Measurements from ENCODE around the gene PFDN1. TPM values are rescaled to one million over a fixed set of nuclear protein-coding genes. Genes with fewer than 3 reads are reported as not detected.

PFDN1 gene
- total RNA-seq, 1 experiment from 2014 or later: 61.2 TPM

DNA sequence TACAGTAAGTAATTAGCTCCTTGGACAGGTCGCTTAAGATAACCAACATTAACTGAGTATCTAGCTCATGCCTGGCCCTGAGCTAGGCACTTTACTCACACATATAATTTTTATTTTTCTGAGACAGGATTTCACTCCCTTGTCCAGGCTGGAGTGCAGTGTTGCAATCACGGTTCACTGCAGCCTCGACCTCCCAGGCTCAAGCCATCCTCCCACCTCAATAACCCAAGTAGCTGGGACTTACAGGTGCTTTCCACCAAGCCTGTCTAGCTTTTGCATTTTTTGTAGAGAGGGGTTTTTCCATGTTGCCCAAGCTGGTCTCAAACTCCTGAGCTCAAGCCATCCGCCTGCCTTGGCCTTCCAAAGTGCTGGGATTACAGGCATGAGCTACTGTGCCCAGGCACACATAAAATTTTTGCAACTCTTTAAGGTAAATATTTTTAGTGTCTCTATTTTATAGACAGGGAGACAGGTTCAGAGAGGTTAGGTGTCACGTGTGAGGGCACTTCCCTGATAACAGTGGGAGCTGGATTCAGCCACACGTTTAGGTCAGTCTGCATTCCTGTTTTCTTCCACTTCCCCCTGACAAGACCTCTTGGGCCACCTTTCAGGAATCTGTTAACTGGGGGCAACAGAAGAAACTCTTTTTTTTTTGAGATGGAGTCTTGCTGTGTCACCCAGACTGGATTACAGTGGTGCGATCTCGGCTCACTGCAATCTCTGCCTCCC lies 25.3 kb upstream of the PFDN1 start:
- no peak for DNase-seq (ENCODE audit: low spot score)

DNA sequence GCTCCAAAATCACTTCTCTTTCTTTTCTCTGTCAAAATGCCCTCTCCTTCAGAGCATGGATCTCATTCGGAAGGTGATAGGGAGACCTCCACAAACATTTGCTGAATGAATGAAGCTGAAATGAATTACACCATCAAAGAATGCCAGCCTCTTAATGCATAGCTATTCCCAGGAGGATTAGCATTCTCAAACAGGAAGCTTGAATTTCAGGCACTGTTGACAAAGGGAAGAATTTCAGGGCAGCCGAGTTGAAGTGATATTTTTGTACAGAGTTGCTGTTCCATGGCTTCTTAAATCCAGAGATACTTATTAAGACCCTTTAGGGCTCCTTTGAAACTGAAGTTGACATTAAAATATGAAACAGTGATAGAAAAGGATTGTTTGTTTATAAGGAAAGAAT lies 24.7 kb upstream of the PFDN1 start:
- no peak for DNase-seq (ENCODE audit: low spot score)

DNA sequence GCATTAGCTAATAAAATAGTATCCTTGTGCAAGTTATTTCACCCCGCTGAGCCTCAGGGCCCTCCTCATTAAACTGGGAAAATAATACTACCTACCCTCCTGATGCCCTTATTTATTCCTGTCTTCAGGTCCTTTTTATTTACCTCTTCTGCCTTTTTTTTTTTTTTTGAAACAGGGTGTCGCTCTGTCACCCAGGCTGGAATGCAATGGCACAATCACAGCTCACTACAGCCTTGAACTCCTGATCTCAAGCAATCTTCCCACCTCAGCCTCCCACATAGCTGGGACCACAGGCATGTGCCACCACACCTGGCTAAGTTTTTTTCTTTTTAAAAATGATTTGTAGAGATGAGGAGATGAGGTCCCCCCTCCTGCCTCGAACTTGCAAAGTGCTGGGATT lies 22.6 kb upstream of the PFDN1 start:
- no peak for DNase-seq (ENCODE audit: low spot score)

DNA sequence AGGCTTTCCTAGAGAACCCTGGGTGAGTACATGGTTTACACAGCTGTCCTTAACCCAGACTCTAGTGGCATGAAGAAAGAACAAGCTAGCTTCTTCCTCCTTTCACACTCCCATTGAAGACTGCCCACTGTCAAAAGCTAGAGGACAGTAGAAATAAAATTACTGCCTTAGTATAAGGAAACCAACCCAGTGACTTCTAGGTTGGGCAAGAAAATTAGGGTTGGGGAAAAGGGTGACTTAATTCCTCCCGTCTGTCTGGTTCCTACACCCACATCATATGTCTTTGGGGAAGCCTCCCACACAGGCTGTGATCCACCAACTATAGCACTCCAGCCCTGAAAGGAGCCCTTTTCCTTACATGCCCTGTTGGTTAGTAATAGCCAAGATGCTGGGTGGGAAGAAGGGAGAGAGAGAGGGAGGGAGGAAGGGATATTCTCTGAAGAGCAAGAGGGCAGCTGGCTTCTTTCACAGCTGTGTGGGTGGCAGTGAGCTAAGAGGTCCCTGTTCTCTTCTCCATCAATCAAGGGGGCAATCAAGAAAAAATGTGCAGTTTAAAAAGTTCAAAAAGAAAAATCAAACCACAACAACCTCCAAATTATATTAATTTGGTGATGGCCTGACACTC lies 21.8 kb upstream of the PFDN1 start:
- DNase-seq (ENCODE audit: low spot score): no peak

DNA sequence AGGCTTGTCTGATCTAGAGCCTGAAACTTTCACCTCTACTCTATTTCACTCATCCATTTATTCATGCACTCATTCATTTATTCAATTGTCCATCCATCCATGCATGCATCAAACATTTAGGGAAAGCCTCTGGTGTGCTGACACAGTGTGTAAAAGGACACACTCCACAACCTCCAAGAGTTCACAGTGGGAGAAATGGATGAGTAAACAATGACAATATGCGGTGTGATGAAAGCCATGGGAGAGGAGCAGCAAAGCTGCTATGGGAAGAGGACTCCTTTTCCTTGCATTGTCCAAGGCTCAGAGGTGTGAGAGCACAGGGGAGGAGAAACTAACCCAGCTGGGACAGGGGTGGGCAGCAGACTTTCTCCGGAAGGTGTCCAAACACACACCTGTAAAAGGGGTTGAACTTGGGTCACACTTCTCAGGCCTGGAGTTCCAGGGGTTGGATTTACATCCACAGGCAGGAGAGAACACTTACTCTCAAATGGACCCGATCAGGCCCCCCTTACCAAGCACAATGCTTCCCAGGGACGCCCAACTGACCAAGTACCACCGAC lies 21.2 kb upstream of the PFDN1 start:
- no peak for DNase-seq (ENCODE audit: low spot score)

DNA sequence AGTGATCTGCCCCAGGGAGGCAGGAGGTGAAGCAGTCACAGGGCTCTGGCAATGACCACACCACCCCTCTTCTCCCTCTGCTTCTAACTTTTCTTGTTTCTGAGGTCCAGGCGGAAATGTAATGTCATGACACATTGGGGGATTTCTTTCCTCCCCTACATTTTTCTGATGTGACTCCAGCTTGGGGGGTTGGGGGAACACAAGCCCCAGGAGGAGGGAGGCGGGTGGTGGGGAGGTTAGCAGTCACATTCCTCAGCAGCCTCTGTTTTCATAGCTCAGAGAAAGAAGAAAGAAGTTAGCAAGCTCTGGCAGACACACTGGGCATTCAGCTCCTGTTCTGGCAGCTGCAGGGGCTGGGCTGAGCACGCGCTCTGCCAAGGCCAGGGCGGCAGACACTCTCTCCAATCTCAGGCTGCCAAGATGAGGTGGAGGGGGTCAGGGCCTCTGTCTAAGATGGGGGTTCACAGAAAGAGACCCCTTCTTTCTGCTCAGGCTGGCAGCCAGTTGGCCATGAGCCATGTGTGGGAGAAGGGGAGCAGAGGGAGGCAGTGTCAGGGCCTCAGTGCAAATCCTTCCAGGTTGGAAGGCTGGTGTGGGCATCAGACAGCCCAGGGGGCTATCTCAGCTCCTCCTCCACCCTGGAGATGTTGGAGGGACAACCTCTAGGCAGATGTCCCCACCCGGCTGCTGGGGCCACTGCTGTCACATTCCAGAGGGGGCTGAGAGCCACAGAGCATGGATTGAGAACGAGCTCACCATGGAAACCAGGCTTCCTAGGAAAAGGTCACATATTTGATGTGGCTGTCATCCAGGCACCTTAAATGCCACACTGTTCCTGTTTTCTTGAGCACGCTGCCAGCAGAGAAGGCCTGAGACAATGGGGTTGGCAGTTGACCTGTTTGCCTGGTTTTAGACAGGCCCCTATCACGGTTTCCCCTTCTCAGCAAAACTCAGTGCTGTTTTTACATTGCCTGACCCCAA lies 20.1 kb upstream of the PFDN1 start:
- peak; percentile 57 for DNase-seq (ENCODE audit: low spot score)

DNA sequence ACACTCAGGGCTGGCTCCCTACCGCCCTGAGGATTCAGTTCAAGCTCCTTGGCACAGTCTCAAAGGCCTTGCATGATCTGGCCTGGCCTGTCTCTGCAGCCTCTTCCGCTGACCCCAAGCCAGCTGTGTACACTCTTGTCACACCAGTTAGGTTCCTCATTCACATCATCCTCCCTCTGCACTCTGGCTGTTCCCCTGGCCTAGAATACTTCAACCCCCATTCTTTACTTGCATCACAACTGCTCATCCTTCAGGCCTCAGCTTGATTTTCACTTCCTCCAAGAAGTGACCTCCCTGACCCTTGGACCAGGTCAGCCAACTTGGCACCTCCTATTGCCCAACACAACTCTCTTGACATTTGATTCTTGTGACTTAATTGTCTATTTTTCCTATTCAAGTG lies 18.9 kb upstream of the PFDN1 start:
- no peak for DNase-seq (ENCODE audit: low spot score)

DNA sequence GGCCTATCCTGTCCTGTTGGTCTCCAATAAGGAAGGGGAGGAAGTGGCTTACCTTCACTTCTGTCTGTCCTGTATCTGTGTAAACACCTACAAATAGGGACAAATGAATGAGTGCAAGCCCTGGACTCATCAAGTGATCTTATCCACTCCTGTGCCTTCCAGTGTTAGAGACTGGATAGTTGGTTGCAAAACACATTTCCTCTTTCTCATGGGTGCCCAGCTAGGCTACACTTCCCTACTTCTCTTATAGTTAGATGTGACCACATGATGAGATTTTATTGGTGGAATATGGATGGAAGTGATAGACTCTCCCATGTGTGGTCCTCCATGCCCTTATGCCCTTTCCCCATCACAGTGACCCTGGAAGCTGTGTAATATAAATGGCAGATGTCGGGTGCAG lies 16.9 kb upstream of the PFDN1 start:
- DNase-seq (ENCODE audit: low spot score): no peak

DNA sequence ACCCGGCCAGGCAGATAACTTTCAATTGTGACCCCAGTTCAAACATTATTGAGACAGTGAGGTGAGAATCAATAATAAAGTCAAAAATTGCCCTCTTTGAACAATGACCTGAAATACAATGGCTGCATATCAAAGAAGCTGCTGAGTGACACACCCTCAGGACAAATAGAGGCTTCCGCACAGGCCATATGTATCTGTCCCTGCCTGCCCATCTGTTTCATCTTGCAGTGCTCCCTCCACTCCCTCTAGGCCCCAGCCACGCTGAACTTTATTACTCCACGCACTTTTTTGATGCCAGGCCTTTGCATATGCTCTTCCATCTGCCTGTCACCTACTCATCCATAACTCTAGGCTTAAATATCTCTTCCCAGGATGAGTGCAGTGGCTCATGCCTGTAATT lies 15.9 kb upstream of the PFDN1 start:
- no peak for DNase-seq (ENCODE audit: low spot score)

DNA sequence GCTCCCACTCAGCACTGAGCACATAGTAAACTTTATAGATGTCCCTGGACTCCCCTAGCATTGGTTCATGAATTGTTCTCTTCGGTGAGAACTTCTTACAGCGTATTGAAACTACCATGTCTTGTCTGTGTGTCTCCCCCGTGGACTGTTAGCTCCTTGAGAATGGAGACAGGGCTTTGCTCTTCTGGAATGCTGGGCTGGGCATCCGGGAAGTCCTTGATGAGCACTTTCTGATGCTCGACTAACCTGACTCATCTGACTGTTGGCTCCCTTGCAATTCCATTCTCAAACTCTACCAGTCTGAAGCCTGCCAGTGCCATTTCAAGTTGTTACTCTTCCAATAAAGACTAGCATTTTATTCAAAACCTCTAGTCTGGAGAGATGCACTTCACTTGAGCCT lies 15.0 kb upstream of the PFDN1 start:
- no peak for DNase-seq (ENCODE audit: low spot score)

DNA sequence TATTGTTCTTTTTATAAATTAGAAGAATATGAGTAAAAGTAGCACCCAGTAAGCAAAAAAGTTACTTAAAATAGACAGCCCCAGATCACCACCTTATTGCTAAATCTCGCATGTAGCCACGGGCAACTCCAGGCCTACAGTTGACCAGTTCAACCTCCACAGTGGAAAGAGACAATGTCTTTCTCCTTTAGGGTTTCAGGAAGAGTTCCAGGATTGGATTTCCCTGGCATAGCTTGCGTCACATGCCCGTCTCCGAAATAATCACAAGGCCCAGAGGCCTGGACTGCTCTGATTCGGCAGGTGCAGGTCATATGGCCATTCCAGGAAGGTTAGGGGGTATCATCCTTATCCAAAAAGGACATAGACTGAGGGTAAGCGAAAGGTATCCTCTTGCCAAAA lies 9.9 kb upstream of the PFDN1 start:
- no peak for DNase-seq (ENCODE audit: low spot score)

DNA sequence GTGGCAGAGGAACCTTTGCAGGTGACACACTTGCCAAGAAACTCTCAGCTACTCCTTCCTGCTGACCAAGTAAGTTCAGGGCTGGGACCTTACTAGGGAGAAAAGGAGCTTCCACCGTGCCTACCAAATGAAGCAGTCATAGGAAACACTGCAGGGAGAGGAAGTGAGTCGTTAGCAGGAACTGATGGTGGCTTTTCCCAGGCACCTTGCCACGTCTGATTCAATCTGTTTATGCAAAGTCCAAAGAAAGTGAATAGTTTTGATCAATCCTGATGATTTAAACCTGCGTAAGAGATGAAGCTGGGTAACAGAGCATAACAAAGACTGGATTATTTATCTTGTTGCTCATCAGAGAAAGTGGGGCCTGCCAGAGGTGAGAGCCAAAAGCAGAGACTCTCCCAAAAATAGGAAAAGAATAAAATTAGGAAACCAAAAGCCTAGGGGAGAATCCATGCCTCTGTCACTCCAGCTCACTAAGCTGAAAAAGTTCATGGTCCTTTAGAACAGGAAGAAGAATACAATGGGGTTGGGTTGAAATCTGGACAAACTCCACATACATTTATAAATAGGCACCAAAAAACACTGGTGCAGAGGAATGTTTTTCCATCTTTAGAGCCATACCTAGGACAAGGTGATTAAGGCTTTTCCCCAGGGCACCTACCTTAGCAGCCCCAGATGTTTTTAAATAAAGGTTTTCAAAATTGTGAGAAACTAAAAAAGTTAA lies 9.3 kb upstream of the PFDN1 start:
- DNase-seq (ENCODE audit: low spot score): no peak

DNA sequence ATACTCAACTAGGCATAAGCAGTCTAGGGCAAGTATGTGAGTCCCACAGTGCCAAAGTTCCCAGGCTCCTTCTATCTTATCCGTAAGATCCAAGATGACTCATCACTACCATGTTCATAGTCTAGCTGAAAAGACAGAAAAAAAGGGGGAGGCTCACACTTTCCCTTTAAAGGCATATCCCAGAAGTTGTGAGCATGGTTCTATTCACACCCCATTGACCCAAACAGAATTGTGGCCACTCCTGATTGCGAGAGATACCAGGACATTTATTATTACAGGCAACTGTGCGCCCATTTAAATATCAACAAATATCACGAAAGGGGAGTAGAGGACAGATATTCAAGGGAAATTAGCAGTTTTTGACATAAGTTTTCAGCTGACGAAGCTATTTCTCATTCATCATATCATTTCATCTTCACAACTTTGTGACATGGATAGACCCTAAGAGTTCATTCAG lies 8.1 kb upstream of the PFDN1 start:
- DNase-seq (ENCODE audit: low spot score): peak; percentile 77

DNA sequence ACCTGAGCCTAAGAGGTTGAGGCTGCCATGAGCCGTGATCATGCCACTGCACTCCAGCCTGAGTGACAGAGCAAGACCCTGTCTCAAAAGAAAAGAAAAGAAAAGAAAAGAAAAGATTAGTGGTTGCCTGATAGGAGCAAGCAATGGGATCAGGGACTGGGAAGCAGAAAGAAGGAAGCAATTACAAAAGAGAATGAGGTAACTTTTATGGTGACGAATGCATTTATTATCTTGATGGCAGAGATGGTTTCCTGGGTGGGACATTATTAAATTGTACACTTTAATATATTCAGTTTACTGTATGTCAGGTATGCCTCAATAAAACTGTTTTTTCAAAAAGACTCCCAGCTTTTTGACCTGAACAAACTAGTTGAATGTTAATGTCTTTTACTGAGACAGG lies 7.5 kb upstream of the PFDN1 start:
- DNase-seq (ENCODE audit: low spot score): peak; percentile 47

DNA sequence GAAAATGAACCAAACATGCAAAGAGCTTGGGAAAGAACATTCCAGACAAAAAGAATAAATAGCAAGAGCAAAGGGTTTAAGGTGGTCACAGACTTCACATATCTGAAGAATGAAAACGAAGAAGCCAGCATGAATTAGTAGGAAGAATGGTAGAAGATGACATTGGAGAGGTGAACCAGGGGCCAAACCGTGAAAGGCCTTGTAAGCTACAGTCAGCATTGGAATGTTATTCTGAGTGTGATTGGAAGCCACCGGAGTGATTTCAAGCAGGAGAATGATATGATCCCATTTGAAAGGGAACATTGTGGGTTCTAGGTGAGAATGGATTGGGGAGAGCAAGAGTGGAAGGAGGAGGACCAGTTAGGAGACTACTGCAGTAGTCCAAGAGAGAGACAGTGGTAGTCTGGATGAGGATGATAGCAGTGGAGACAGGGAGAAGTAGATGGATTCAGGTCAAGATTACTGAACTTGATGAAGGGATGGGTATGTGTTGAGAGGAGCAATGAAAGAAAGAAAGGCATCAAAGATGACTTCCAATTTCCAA lies 6.9 kb upstream of the PFDN1 start:
- DNase-seq (ENCODE audit: low spot score): no peak

DNA sequence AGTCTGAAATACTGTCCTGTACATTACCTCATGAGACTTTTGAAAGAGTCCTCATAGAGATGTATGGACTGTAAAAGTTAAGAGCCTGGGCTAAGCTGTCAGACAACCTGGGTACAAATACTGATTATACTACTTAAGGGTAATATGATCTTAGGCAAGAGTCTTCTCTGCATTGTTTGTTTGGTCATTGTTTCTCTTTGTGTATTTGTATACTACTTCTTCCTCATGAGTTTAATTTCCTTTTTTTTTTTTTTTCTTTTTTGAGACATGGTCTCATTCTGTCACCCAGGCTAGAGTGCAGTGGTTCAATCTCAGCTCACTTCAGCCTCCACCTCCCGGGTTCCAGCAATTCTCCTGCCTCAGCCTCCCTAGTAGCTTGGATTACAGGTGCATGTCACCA lies 2.6 kb upstream of the PFDN1 start:
- DNase-seq (ENCODE audit: low spot score): no peak

DNA sequence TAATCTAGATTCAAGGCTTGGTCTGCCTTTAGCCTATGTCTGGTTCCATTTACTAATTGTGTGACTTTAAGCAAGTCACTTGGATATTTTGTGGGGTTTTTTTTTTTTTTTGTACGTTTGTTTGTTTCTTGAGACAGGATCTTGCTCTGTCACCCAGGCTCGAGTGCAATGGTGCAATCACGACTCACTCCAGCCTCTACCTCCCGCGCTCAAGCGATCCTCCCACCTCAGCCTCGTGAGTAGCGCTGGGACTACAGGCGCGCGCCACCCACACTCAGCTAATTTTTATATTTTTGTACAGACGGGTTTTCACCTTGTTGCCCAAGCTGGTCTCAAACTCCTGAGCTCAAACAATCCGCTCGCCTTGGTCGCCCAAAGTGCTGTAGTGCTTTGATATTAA lies 1.1 kb upstream of the PFDN1 start:
- no peak for DNase-seq (ENCODE audit: low spot score)

DNA sequence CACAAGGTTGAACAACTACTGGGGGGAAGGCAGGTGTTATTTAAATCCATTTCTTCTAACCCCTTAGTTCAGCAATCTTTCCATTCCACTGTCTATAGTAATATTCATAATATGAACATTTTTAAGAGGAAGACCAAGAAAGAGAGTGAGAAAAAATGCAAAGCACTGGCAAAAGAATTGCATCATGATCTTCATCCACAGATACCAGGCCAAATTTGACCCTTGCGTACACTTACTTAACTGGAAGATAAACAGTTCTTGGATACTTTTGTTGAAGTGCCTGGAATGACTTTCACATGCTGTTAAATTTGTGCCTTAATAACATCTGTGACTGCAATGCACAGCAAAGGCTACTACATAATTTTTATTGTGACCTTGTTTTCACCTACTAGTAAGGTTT lies 1.8 kb downstream of the PFDN1 start:
- DNase-seq (ENCODE audit: low spot score): no peak

DNA sequence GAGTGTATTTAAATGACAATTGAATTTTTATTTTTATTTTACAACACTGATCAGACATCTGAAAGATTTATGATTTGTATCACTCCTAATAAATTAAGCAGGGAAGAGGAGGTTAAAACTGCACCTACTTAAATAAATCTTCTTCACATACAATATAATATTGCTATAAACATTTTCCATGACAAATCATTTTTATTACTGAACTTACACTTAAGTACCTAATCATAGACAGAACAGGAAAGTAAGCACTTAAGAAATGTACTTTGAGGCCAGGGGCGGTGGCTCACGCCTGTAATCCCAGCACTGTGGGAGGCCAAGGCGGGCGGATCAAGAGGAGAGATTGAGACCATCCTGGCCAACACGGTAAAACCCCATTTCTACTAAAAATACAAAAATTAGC lies 3.8 kb downstream of the PFDN1 start:
- DNase-seq (ENCODE audit: low spot score): no peak

DNA sequence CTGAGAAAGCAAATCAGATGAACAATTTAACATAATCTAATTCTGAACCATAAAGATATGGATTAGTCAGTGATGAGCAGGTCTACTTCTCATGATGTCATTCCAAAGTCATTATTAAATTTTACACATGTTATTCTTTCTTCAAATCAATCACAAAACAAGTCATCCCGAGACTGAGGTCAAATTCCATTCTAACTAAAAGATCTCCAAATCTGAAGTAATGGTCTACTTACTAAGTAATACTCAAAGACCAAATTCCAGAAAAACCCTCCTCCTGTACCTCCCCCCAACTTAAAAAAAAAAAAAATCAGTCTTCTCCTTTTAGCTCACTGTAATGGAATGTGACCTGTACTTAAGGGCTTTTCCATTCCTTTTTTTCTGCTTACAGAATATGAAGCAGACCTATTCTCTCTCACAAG lies 4.7 kb downstream of the PFDN1 start:
- no peak for DNase-seq (ENCODE audit: low spot score)

DNA sequence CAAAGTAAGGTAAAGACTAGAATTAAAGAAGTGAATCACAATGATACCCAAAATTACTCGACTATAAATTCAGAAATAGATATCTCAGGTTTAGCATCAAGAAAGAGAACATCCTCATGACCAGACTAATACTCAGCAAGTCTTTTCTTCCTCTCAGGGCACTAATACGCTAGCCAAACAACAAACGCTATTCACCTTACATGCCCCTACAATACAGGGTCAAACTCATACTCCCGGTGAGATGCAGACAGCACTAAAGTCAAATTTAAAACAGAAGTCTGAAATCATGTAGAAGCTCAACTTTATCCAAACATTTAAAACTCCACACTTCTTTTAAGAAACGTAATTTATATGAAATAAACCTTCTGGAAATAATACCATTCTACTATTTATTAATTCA lies 5.6 kb downstream of the PFDN1 start:
- no peak for DNase-seq (ENCODE audit: low spot score)
